NCI-H1694 (cell line): Measurements from ENCODE around the gene SOWAHB.

Source experiments
- DNase-seq: peaks from one replicate; lab custom pipeline; 2025; lab: John Stamatoyannopoulos, UW

The SOWAHB gene, protein sequence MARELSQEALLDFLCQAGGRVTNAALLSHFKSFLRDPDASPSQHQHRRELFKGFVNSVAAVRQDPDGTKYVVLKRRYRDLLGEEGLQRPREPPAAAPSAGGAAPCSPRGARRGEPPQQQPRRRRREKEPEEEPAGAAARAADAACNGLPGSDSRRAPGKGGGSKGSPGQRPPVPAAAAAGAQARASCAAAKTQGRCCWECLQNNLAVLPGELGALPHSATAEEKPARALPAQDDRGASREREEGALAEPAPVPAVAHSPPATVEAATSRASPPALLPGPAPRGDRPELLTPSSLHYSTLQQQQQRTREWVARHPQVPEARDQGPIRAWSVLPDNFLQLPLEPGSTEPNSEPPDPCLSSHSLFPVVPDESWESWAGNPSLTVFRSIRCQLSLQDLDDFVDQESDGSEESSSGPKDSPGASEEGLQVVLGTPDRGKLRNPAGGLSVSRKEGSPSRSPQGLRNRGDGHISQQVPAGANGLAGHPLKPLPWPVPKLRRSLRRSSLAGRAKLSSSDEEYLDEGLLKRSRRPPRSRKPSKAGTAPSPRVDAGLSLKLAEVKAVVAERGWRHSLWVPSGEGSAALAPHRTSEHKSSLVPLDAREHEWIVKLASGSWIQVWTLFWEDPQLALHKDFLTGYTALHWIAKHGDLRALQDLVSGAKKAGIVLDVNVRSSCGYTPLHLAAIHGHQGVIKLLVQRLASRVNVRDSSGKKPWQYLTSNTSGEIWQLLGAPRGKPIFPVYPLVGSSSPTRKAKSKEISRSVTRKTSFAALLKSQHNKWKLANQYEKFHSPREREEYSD

DNA sequence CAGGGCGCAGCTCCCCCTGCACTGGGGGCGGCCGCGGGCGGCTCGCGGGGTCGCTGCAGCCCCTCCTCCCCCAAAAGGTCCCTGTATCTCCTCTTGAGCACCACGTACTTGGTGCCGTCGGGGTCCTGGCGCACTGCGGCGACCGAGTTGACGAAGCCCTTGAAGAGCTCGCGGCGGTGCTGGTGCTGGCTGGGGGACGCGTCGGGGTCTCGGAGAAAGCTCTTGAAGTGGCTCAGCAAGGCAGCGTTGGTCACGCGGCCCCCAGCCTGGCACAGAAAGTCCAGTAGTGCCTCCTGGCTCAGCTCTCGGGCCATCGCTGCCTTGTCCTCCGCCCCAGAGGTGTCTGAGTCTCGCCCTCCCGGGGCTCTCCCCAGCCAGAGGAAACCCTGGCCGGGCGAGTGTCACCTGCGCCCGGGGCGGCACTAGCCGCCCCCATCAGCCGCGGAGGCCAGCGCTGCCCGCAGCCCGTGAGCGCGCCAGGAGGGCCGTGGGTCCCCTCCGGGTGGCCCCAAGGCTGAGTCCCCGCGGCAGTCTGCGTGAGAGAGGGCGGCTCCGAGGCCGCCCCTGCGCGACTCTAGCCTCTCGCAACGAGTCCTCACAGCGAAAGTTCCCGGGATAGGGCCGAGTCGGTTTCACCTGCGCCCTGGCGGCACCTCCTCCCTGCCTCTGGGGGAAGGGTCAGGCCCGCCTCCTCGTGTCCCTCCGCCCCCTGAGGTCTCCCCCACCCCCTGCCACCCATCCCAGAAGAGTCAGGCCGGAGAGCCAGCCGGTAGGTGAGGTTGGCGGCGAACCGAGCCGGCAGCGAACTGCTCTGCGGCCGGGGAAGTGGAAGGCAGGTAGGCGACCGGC is at the start of gene SOWAHB:
Gene SOWAHB (minus strand): TSS at position 609 of the 849 bp plus-strand sequence. CDS start 295 bp downstream, at position 314.
- no peak for DNase-seq

- DNase-seq, result no peak
These were observed 49.4 kb upstream of the SOWAHB start for GRCh38 chr4:76947369-76947768.

DNA sequence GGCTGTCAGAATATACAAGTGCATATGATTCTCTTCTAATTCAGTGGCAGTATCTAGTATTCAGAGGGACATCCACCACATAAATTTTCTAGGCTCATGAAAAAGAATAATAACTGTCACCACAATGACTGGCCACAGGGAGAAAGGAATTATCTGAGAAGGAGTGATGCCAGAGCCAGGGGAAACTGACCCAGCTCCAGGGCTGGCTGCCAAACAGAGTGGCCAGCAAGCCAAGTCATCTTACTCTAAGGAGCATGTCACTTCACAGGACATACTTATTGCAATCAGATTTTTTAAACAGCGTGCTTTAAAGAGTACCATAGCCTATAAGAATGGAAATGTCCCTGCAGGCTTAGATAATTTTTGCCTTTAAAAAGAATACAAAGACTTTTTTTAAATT is 45.8 kb upstream of the SOWAHB start:
- DNase-seq, result no peak

DNA sequence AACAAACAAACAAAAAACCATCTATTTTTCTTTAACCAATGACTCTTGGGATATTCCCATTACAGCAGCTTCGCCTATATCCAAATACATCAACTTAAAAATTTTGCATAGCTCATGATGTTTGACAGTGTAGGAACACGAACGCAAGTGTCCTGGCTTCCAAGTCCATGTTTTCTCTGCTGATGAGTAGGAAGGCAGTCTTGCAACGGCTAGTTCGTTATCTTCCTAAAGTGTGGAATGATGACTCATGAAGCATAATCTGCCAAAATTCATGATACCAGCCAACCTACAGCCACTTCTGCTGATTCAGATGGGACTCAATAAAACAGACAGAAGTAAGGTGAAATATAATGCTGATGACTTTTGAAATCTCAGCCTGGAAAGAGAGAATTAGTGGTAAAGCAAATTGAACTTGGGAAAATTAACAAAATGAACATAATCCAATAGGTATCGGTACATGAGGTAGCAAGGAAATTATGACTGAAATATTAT is 45.2 kb upstream of the SOWAHB start:
- DNase-seq, result no peak

DNA sequence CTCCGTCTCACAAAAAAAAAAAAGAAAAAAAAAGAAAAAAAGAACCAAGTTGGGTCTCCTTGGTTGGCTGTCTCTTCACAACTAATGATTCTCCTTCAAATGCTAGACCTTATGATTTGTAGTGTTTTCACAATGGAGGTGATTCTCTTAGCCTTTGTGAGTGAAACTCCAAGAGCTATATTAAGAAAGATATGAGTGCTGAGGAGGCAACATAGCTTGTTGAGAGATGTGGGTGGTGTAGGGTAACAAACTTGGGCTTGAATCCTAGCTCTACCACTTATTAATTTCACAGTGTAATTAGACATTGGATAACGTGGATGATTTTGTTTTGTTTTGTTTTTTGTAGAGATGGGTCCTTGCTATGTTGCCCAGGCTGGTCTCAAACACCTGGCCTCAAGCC is 41.2 kb upstream of the SOWAHB start:
- DNase-seq, result no peak

GRCh38 chr4:76931576-76932276 is 33.8 kb upstream of the SOWAHB start:
- DNase-seq, result no peak

DNA sequence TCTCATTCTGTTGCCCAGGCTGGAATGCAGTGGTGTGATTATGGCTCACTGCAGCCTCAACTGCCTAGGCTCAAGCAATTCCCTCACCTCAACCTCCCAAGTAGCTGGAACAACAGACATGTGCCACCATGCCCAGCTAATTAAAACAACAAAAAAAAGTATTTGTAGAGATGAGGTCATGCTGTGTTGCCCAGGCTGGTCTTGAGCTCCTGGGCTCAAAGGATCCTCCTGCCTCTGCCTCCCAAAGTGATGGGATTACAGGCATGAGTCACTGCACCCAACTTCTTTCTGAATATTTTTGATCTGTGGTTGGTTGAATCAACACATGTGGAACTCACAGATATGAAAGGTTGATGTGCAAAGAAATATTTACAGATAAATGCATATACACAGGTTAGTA is 33.1 kb upstream of the SOWAHB start:
- DNase-seq, result no peak

GRCh38 chr4:76930685-76931084 is 32.7 kb upstream of the SOWAHB start:
- DNase-seq, result no peak

DNA sequence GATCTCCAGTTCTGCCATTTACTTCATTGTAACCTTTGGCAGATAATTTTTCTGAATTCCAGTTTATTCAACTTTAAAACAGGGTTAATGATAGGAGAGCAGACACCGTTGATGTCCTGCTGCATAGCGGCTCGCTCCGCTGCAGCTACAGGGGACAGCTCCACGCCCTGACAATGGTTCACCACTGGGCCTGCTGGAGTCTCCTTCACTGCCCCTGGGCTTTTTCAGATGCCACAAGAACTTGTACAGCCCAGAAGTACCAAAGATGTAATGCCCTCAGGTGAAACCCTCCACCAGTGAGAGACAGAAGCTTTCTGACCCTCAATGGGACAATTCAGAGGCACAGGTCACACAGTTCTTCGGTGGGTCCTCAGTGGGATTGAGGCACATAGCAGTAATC is 28.9 kb upstream of the SOWAHB start:
- no peak for DNase-seq

DNA sequence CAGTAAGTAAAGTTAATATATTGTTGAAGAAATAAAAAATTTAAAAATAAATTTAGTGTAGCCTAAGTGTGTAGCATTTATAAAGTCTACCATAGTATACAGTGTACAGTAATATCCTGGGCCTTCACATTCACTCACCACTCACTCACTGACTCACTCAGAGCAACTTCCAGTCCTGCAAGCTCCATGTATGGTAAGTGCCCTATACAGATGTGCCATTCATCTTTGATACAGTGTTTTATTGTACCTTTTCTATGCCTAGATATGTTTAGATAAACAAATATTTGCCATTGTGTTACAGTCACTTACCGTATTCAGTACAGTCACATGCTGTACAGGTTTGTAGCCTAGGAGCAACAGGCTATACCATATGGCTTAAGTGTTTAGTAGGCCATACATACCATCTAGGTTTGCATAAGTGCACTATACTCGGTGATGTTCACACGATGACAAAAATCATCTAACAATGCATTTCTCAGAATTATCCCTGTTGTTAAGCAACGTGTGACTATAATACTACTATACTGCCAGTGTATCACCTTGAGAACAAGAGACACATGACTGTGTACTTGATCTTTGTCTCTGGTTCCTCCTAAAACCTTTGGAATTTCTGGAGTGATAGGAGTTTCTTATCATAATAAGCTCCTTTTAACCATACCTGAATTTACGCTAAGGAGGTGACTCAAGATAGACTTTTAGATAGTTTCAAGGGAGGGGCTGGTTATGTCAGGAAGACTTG is 25.8 kb upstream of the SOWAHB start:
- no peak for DNase-seq

DNA sequence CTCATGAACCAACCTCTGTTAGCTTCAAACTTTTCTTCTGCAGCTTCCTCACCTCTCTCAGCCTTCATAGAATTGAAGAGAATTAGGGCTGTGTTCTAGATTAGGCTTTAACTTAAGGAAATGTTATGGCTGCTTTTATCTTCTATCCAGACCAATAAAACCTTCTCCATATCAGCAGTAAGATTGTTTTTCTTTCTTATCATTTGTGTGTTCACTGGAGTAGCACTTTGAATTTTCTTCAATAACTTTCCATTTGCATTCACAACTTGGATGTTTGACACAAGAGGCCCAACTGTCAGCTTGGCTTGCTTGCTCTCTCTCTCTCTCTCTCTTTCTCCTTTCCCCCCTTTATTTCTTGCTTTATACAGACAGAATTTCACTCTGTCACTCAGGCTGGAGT is 22.8 kb upstream of the SOWAHB start:
- no peak for DNase-seq

DNA sequence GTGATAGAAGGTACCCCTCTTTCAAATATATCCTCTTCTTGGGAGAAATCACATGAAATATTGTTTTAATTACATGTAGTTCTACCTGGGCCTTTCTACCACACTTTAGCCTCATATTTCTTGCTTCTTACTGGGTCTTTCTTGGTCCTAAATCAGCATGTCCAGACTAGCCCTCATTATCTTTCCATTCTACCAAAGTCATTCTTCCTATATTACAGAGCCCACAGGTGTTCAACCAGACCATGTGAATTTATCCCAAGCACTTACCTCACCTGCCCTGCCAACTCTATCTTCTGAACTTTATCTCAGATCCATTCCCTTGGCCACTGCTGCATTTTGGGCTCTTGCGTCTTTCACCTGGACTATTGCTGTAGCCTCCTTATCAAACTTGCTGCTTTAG is 11.8 kb upstream of the SOWAHB start:
- no peak for DNase-seq

DNA sequence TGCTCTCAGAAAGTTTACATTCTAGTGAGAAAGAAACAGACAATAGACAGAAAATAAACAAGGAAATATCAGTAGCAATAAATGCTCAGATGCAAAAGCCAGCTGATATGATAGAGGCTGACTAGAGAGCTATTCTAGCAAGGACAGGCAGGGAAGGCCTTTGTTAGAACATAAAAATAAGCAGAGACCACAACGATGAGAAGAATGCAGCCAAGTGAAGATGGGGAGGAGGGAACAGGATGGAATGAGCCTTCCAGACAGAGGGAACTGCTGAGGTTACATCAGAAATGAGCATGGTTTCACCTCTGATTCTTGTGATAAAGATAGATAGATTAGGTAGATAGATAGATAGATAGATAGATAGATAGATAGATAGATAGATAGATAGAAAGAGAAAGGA is 7.6 kb upstream of the SOWAHB start:
- no peak for DNase-seq

DNA sequence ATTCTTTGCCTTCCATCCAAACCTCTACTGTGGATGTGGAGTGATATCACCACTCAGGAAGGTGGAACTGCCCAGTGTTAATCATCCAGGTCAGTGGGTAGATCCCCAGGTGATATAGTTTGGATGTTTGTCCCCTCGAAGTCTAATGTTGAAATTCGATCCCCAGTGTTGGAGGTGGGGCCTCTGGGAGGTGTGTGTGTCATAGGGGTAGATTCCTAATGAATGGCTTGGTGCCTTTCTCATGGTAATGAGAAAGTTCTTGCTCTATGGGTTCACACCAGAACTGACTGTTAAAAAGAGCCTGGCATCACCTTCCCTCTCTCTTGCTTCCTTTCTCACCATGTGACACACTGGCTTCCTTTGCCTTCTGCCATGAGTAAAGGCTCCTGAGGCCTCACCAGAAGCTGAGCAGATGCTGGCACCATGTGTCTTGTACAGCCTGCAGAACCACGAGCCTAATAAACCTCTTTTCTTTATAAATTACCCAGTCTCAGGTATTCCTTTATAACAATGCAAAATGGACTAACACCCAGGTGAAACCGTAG is 6.8 kb upstream of the SOWAHB start:
- DNase-seq, result no peak

GRCh38 chr4:76902233-76902890 is 4.4 kb upstream of the SOWAHB start:
- DNase-seq, result no peak

GRCh38 chr4:76898949-76899645 is 1.2 kb upstream of the SOWAHB start:
- no peak for DNase-seq

GRCh38 chr4:76898385-76898692 is 395 bp upstream of the SOWAHB start:
- DNase-seq, result no peak

- no peak for DNase-seq
These were observed 1.1 kb downstream of the SOWAHB start for GRCh38 chr4:76896614-76897535.

GRCh38 chr4:76896048-76896447 is 1.9 kb downstream of the SOWAHB start:
- DNase-seq, result no peak
